Measurements from ENCODE around the gene TNRC6C.

- TF ChIP-seq CTCF (IDR thresholded peaks at IDR 0.05) (no peak), POLR2A (IDR thresholded peaks at IDR 0.05) (no peak)
Measured at GRCh38 chr17:77974396-77974795, 15.9 kb downstream of the TNRC6C start.
